Islet precursor cell (in vitro differentiated cells): Measurements from ENCODE around the gene C21orf58.

Experiments
- DNase-seq: peaks from one replicate; pipeline ENCODE4 v3.0.0-alpha.2; 2018

Gene C21orf58

GRCh38 chr21:46253610-46254124 is 70.0 kb downstream of the C21orf58 start:
- DNase-seq: no peak

GRCh38 chr21:46252840-46253239 is 70.8 kb downstream of the C21orf58 start:
- no peak for DNase-seq
